ENCODE data around the gene CLIC4. TPM values are rescaled to one million over a fixed set of nuclear protein-coding genes. Genes with fewer than 3 reads are reported as not detected.
A peak's percentile ranks its signal among the peaks of the same experiment; 100 is the strongest.

The CLIC4 gene
- total and polyA plus RNA-seq, 10 of the 15 experiments (the other 5 are each of a cell fraction or from before 2014, with no cell fraction given): 20.4 to 107 (median 69.6) TPM

- TF ChIP-seq SKIL (IDR thresholded peaks at IDR 0.05; ENCODE audit: low read depth, poor library complexity, severe bottlenecking) (no peak), SPI1 (IDR thresholded peaks at IDR 0.05; ENCODE audit: borderline replicate concordance, insufficient read depth, low read depth, low read length) (peak; percentile 88), RBBP5 (conservative IDR thresholded peaks at IDR 0.05) (no peak), ZBTB40 (IDR thresholded peaks at IDR 0.05; ENCODE audit: borderline replicate concordance) (no peak), KLF5 (IDR thresholded peaks at IDR 0.05; ENCODE audit: partially characterized antibody) (no peak), FOXM1 (IDR thresholded peaks at IDR 0.05; ENCODE audit: low read depth, low read length) (no peak), SIN3A (IDR thresholded peaks at IDR 0.05; ENCODE audit: low read depth, low read length) (no peak), NFIC (IDR thresholded peaks at IDR 0.05; ENCODE audit: low read depth, low read length) (no peak)
Measured at GRCh38 chr1:24708938-24709337, 36.3 kb upstream of the CLIC4 start (continued).
